ENCODE data around the gene CACNA1C.

Gene CACNA1C

GRCh38 chr12:2054091-2055018 is 1.6 kb downstream of the CACNA1C start:
- no peak for TF ChIP-seq CTCF (conservative IDR thresholded peaks at IDR 0.05; ENCODE audit: low read depth, low read length)
- Histone ChIP-seq H3K79me2 (ENCODE audit: insufficient read depth, low read depth) (no peaks in the 10 kb centered on the region), H3K36me3 (ENCODE audit: insufficient read depth) (no peaks in the 10 kb centered on the region), H4K20me1 (ENCODE audit: insufficient read depth) (no peaks in the 10 kb centered on the region), H3K27me3 (ENCODE audit: insufficient read depth, low read depth) (peaks cover 4% of the 10 kb centered on the region; the same call in 1 of the 2 replicates), H3K4me2 (no peak overlapping the region), H3K4me1 (ENCODE audit: low read depth, poor library complexity, severe bottlenecking) (no peaks in the 10 kb centered on the region), H3K9ac (no peak overlapping the region), H2AFZ (ENCODE audit: low read depth) (no peak overlapping the region), H3K27ac (no peak overlapping the region), H3K4me3 (IDR thresholded peaks at IDR 0.05; ENCODE audit: insufficient read depth, low read depth, low read length) (no peak overlapping the region)

GRCh38 chr12:2057041-2057794 is 4.4 kb downstream of the CACNA1C start:
- H3K4me1 ChIP-seq (ENCODE audit: low read depth, poor library complexity, severe bottlenecking): no peaks in the 10 kb centered on the region
- H4K20me1 ChIP-seq (ENCODE audit: insufficient read depth): no peaks in the 10 kb centered on the region
- TF ChIP-seq CTCF (conservative IDR thresholded peaks at IDR 0.05; ENCODE audit: low read depth, low read length): peak; percentile 56
- no peak overlapping the region for H3K4me3 ChIP-seq (IDR thresholded peaks at IDR 0.05; ENCODE audit: insufficient read depth, low read depth, low read length)
- H3K4me2 ChIP-seq: no peak overlapping the region
- H3K9ac ChIP-seq: no peak overlapping the region
- H2AFZ ChIP-seq (ENCODE audit: low read depth): no peak overlapping the region
- H3K79me2 ChIP-seq (ENCODE audit: insufficient read depth, low read depth): no peaks in the 10 kb centered on the region
- no peaks in the 10 kb centered on the region for H3K36me3 ChIP-seq (ENCODE audit: insufficient read depth)
- H3K27me3 ChIP-seq (ENCODE audit: insufficient read depth, low read depth): peaks cover 4% of the 10 kb centered on the region; the same call in 1 of the 2 replicates
- H3K27ac ChIP-seq: no peak overlapping the region

GRCh38 chr12:2057795-2058408 is 5.1 kb downstream of the CACNA1C start:
- H2AFZ ChIP-seq (ENCODE audit: low read depth): no peak overlapping the region
- no peak overlapping the region for H3K4me2 ChIP-seq
- no peak overlapping the region for H3K4me3 ChIP-seq (IDR thresholded peaks at IDR 0.05; ENCODE audit: insufficient read depth, low read depth, low read length)
- no peaks in the 10 kb centered on the region for H4K20me1 ChIP-seq (ENCODE audit: insufficient read depth)
- peaks cover 4% of the 10 kb centered on the region; the same call in 1 of the 2 replicates for H3K27me3 ChIP-seq (ENCODE audit: insufficient read depth, low read depth)
- H3K4me1 ChIP-seq (ENCODE audit: low read depth, poor library complexity, severe bottlenecking): no peaks in the 10 kb centered on the region
- TF ChIP-seq CTCF (conservative IDR thresholded peaks at IDR 0.05; ENCODE audit: low read depth, low read length): no peak
- H3K36me3 ChIP-seq (ENCODE audit: insufficient read depth): no peaks in the 10 kb centered on the region
- H3K9ac ChIP-seq: no peak overlapping the region
- H3K79me2 ChIP-seq (ENCODE audit: insufficient read depth, low read depth): no peaks in the 10 kb centered on the region
- no peak overlapping the region for H3K27ac ChIP-seq

GRCh38 chr12:2058837-2059236 is 6.0 kb downstream of the CACNA1C start:
- no peak for TF ChIP-seq CTCF (conservative IDR thresholded peaks at IDR 0.05; ENCODE audit: low read depth, low read length)
- H3K27ac ChIP-seq: no peak overlapping the region
- no peaks in the 10 kb centered on the region for H3K36me3 ChIP-seq (ENCODE audit: insufficient read depth)
- H3K79me2 ChIP-seq (ENCODE audit: insufficient read depth, low read depth): no peaks in the 10 kb centered on the region
- H2AFZ ChIP-seq (ENCODE audit: low read depth): no peak overlapping the region
- H3K4me2 ChIP-seq: no peak overlapping the region
- H4K20me1 ChIP-seq (ENCODE audit: insufficient read depth): no peaks in the 10 kb centered on the region
- H3K9ac ChIP-seq: no peak overlapping the region
- H3K27me3 ChIP-seq (ENCODE audit: insufficient read depth, low read depth): no peaks in the 10 kb centered on the region; the same call in 1 of the 2 replicates
- no peak overlapping the region for H3K4me3 ChIP-seq (IDR thresholded peaks at IDR 0.05; ENCODE audit: insufficient read depth, low read depth, low read length)
- H3K4me1 ChIP-seq (ENCODE audit: low read depth, poor library complexity, severe bottlenecking): no peaks in the 10 kb centered on the region
